NCI-H526 treated with DMSO at 0.1 percent for 48 hours (cell line): ENCODE data around the gene PACS2.
"Not testable (repeated sequence)": the region's sequence is repeated elsewhere in the genome, so short reads cannot be mapped to it uniquely, and the experiment has no call there.

Experiments
- DNase-seq: peaks from one replicate; lab custom pipeline; 2025; lab: John Stamatoyannopoulos, UW

Gene PACS2

GRCh38 chr14:105315941-105316576 lies 1.5 kb downstream of the PACS2 start:
- DNase-seq: no peak

GRCh38 chr14:105316577-105316941 lies 2.0 kb downstream of the PACS2 start:
- no peak for DNase-seq

- no peak for DNase-seq
These were observed 2.5 kb downstream of the PACS2 start for GRCh38 chr14:105316968-105317510.

GRCh38 chr14:105317546-105317945 lies 3.0 kb downstream of the PACS2 start:
- no peak for DNase-seq

- no peak for DNase-seq
These were observed 8.4 kb downstream of the PACS2 start for GRCh38 chr14:105322791-105323556.

- no peak for DNase-seq
These were observed 9.1 kb downstream of the PACS2 start for GRCh38 chr14:105323663-105324062.

- no peak for DNase-seq
These were observed 9.7 kb downstream of the PACS2 start for GRCh38 chr14:105324080-105324778.

GRCh38 chr14:105324871-105325270 lies 10.3 kb downstream of the PACS2 start:
- no peak for DNase-seq

GRCh38 chr14:105325303-105325702 lies 10.8 kb downstream of the PACS2 start:
- no peak for DNase-seq

GRCh38 chr14:105325716-105326567 lies 11.4 kb downstream of the PACS2 start:
- DNase-seq: no peak

GRCh38 chr14:105326568-105326867 lies 12.0 kb downstream of the PACS2 start:
- no peak for DNase-seq

GRCh38 chr14:105326891-105327694 lies 12.5 kb downstream of the PACS2 start:
- DNase-seq: no peak

GRCh38 chr14:105327695-105328045 lies 13.1 kb downstream of the PACS2 start:
- not testable (repeated sequence) for DNase-seq

- DNase-seq: no peak
These were observed 13.6 kb downstream of the PACS2 start for GRCh38 chr14:105328070-105328677.

GRCh38 chr14:105328678-105329390 lies 14.3 kb downstream of the PACS2 start:
- DNase-seq: no peak

GRCh38 chr14:105329411-105330150 lies 15.0 kb downstream of the PACS2 start:
- no peak for DNase-seq

- no peak for DNase-seq
These were observed 15.9 kb downstream of the PACS2 start for GRCh38 chr14:105330491-105330895.

GRCh38 chr14:105331575-105332349 lies 17.2 kb downstream of the PACS2 start:
- no peak for DNase-seq
